ENCODE data around the gene KCP.

KCP gene

GRCh38 chr7:128888039-128888755 lies 22.3 kb downstream of the KCP start:
- DNase-seq (ENCODE audit: insufficient read length) (no peak), FAIRE-seq (no peak)
- TF ChIP-seq TAF1 (IDR thresholded peaks at IDR 0.05; ENCODE audit: borderline replicate concordance, low read depth, low read length), result no peak
- no peak for TF ChIP-seq POLR2A (IDR thresholded peaks at IDR 0.05; ENCODE audit: low read depth, low read length)
- no peak for TF ChIP-seq POLR2AphosphoS5 (IDR thresholded peaks at IDR 0.05; ENCODE audit: low read depth, low read length)

GRCh38 chr7:128887169-128888038 lies 23.1 kb downstream of the KCP start:
- peak; percentile 9 for FAIRE-seq
- DNase-seq (ENCODE audit: insufficient read length), result no peak

GRCh38 chr7:128886391-128887168 lies 23.9 kb downstream of the KCP start:
- no peak for TF ChIP-seq POLR2A (IDR thresholded peaks at IDR 0.05; ENCODE audit: low read depth, low read length)
- TF ChIP-seq POLR2AphosphoS5 (IDR thresholded peaks at IDR 0.05; ENCODE audit: low read depth, low read length), result no peak
- no peak for TF ChIP-seq TAF1 (IDR thresholded peaks at IDR 0.05; ENCODE audit: borderline replicate concordance, low read depth, low read length)
- no peak for DNase-seq (ENCODE audit: insufficient read length)
- no peak for FAIRE-seq

More at GRCh38 chr7:128887169-128888038, 23.1 kb downstream of the KCP start:
- no peak for TF ChIP-seq POLR2AphosphoS5 (IDR thresholded peaks at IDR 0.05; ENCODE audit: low read depth, low read length)
- TF ChIP-seq TAF1 (IDR thresholded peaks at IDR 0.05; ENCODE audit: borderline replicate concordance, low read depth, low read length), result no peak
- no peak for TF ChIP-seq POLR2A (IDR thresholded peaks at IDR 0.05; ENCODE audit: low read depth, low read length)

- TF ChIP-seq POLR2A (IDR thresholded peaks at IDR 0.05; ENCODE audit: low read depth, low read length), result no peak
- TF ChIP-seq TAF1 (IDR thresholded peaks at IDR 0.05; ENCODE audit: borderline replicate concordance, low read depth, low read length), result no peak
- no peak for TF ChIP-seq POLR2AphosphoS5 (IDR thresholded peaks at IDR 0.05; ENCODE audit: low read depth, low read length)
- DNase-seq (ENCODE audit: insufficient read length) (no peak), FAIRE-seq (no peak)
Measured at GRCh38 chr7:128885370-128886187, 24.9 kb downstream of the KCP start.

GRCh38 chr7:128884561-128885369 lies 25.7 kb downstream of the KCP start:
- no peak for DNase-seq (ENCODE audit: insufficient read length)
- TF ChIP-seq POLR2AphosphoS5 (IDR thresholded peaks at IDR 0.05; ENCODE audit: low read depth, low read length), result no peak
- TF ChIP-seq POLR2A (IDR thresholded peaks at IDR 0.05; ENCODE audit: low read depth, low read length), result no peak
- no peak for FAIRE-seq

GRCh38 chr7:128883622-128884448 lies 26.7 kb downstream of the KCP start:
- peak; percentile 89 for FAIRE-seq
- peak; percentile 98 for DNase-seq (ENCODE audit: insufficient read length)
- TF ChIP-seq POLR2AphosphoS5 (IDR thresholded peaks at IDR 0.05; ENCODE audit: low read depth, low read length), result 0 out of 2 replicates have a peak, but pooled peaks have one; percentile 34
- TF ChIP-seq POLR2A (IDR thresholded peaks at IDR 0.05; ENCODE audit: low read depth, low read length), result peak; percentile 71
- 0 out of 2 replicates have a peak, but pooled peaks have one; percentile 16 for TF ChIP-seq TAF1 (IDR thresholded peaks at IDR 0.05; ENCODE audit: borderline replicate concordance, low read depth, low read length)

- no peak for TF ChIP-seq POLR2AphosphoS5 (IDR thresholded peaks at IDR 0.05; ENCODE audit: low read depth, low read length)
- no peak for TF ChIP-seq TAF1 (IDR thresholded peaks at IDR 0.05; ENCODE audit: borderline replicate concordance, low read depth, low read length)
- TF ChIP-seq POLR2A (IDR thresholded peaks at IDR 0.05; ENCODE audit: low read depth, low read length), result no peak
- FAIRE-seq (no peak), DNase-seq (ENCODE audit: insufficient read length) (no peak)
Measured at GRCh38 chr7:128882134-128882533, 28.4 kb downstream of the KCP start.

- FAIRE-seq (no peak), DNase-seq (ENCODE audit: insufficient read length) (no peak)
- TF ChIP-seq TAF1 (IDR thresholded peaks at IDR 0.05; ENCODE audit: borderline replicate concordance, low read depth, low read length) (no peak), POLR2AphosphoS5 (IDR thresholded peaks at IDR 0.05; ENCODE audit: low read depth, low read length) (no peak), POLR2A (IDR thresholded peaks at IDR 0.05; ENCODE audit: low read depth, low read length) (no peak)
Measured at GRCh38 chr7:128881458-128882125, 28.9 kb downstream of the KCP start.

Measured in GM12892 (cell line).